Hepatocyte (in vitro differentiated cells): Measurements from ENCODE around the gene TMEM121B.

Experiments
- CTCF ChIP-seq: fragments of 200-600 bp; sonication (generic); IDR thresholded peaks from 2 replicates; pipeline ENCODE4 v1.5.1; 2016; ENCODE audit warnings: antibody characterized with exemption, mild to moderate bottlenecking; ENCODE audit not compliant: poor library complexity
- EZH2 ChIP-seq: fragments of 200-600 bp; sonication (generic); IDR thresholded peaks from 2 replicates; pipeline ENCODE4 v1.6.1; 2016; ENCODE audit warnings: antibody characterized with exemption, mild to moderate bottlenecking, borderline replicate concordance

GRCh38 chr22:17093081-17093480, 28.1 kb downstream of the TMEM121B start:
- no peak for TF ChIP-seq CTCF
- TF ChIP-seq EZH2: no peak
